Measurements from ENCODE around the gene STK38. TPM values are rescaled to one million over a fixed set of nuclear protein-coding genes. Genes with fewer than 3 reads are reported as not detected.
A peak's percentile ranks its signal among the peaks of the same experiment; 100 is the strongest.
"Not testable (repeated sequence)": the region's sequence is repeated elsewhere in the genome, so short reads cannot be mapped to it uniquely, and the experiment has no call there.

STK38 gene
- total RNA-seq, 1 donor from 2014 or later, result 31.9 TPM

- no peak for DNase-seq (ENCODE audit: extremely low spot score in 2 of 2)
- H3K4me3 ChIP-seq, result peak overlapping the region; percentile 51 to 72
- intact Hi-C loops (cut with DNase I), result loop anchor here (10.0 kb wide), 1 partner anchor 169 kb away; no protein-coding TSS in a partner anchor
Observed at GRCh38 chr6:36593569-36594028, 46.3 kb upstream of the STK38 start.

GRCh38 chr6:36592221-36592655 is 45.0 kb upstream of the STK38 start:
- DNase-seq (ENCODE audit: extremely low spot score in 2 of 2), result no peak
- Histone ChIP-seq H3K27me3 (no peaks in the 10 kb centered on the region), H3K4me1 (peaks cover 20% of the 10 kb centered on the region), H3K4me3 (no peak overlapping the region), H3K27ac (peak overlapping the region; percentile 100), H3K36me3 (peaks cover 0 to 6% of the 10 kb centered on the region in 2 donors), H3K9me3 (no peaks in the 10 kb centered on the region)
- intact Hi-C loops (cut with DNase I), result loop anchor here (10.0 kb wide), 1 partner anchor 167 kb away; no protein-coding TSS in a partner anchor
- TF ChIP-seq CTCF (IDR thresholded peaks at IDR 0.05) (no peak), POLR2A (IDR thresholded peaks at IDR 0.05) (no peak), POLR2AphosphoS5 (IDR thresholded peaks at IDR 0.05; ENCODE audit: insufficient read depth in 1 of 2, low read depth in 1 of 2) (no peak)

More at GRCh38 chr6:36593569-36594028, 46.3 kb upstream of the STK38 start:
- Histone ChIP-seq H3K4me1 (peaks cover 34% of the 10 kb centered on the region), H3K9me3 (no peaks in the 10 kb centered on the region), H3K27ac (peak overlapping the region; percentile 100), H3K27me3 (no peaks in the 10 kb centered on the region), H3K36me3 (peaks cover 0 to 19% of the 10 kb centered on the region in 2 donors)
- TF ChIP-seq POLR2AphosphoS5 (IDR thresholded peaks at IDR 0.05; ENCODE audit: insufficient read depth in 1 of 2, low read depth in 1 of 2), result no peak
- peak in 1 of 3 experiments; percentile 5 for TF ChIP-seq CTCF (IDR thresholded peaks at IDR 0.05)

GRCh38 chr6:36590237-36590636 is 43.0 kb upstream of the STK38 start:
- Histone ChIP-seq H3K9me3 (no peaks in the 10 kb centered on the region), H3K27ac (no peak overlapping the region), H3K36me3 (no peaks in the 10 kb centered on the region), H3K4me1 (peaks cover 12% of the 10 kb centered on the region), H3K27me3 (no peaks in the 10 kb centered on the region), H3K4me3 (no peak overlapping the region)
- TF ChIP-seq POLR2AphosphoS5 (IDR thresholded peaks at IDR 0.05; ENCODE audit: insufficient read depth in 1 of 2, low read depth in 1 of 2) (peak in 1 of 2 donors; percentile 16), POLR2A (IDR thresholded peaks at IDR 0.05) (no peak), CTCF (IDR thresholded peaks at IDR 0.05) (no peak)
- intact Hi-C loops (cut with DNase I), result loop anchor here (10.0 kb wide), 1 partner anchor 165 kb away; no protein-coding TSS in a partner anchor
- no peak for DNase-seq (ENCODE audit: extremely low spot score in 2 of 2)

GRCh38 chr6:36589025-36589400 is 41.7 kb upstream of the STK38 start:
- intact Hi-C loops (cut with DNase I); DNase-seq (ENCODE audit: extremely low spot score in 2 of 2); H3K27ac ChIP-seq; H3K36me3 ChIP-seq; H3K9me3 ChIP-seq; H3K4me3 ChIP-seq; H3K27me3 ChIP-seq: not testable (repeated sequence)
- H3K4me1 ChIP-seq, result peaks cover 12% of the 10 kb centered on the region

GRCh38 chr6:36586606-36587005 is 39.3 kb upstream of the STK38 start:
- Histone ChIP-seq H3K27me3 (no peaks in the 10 kb centered on the region), H3K9me3 (no peaks in the 10 kb centered on the region), H3K36me3 (no peaks in the 10 kb centered on the region), H3K27ac (no peak overlapping the region), H3K4me3 (no peak overlapping the region), H3K4me1 (no peaks in the 10 kb centered on the region)
- intact Hi-C loops (cut with DNase I), result no loop called here
- no peak for DNase-seq (ENCODE audit: extremely low spot score in 2 of 2)
- TF ChIP-seq POLR2AphosphoS5 (IDR thresholded peaks at IDR 0.05; ENCODE audit: insufficient read depth in 1 of 2, low read depth in 1 of 2), result no peak
- no peak for TF ChIP-seq POLR2A (IDR thresholded peaks at IDR 0.05)
- no peak for TF ChIP-seq CTCF (IDR thresholded peaks at IDR 0.05)

All from vagina (tissue), 2 donors.